ENCODE measurements around the gene FASLG.

DNA sequence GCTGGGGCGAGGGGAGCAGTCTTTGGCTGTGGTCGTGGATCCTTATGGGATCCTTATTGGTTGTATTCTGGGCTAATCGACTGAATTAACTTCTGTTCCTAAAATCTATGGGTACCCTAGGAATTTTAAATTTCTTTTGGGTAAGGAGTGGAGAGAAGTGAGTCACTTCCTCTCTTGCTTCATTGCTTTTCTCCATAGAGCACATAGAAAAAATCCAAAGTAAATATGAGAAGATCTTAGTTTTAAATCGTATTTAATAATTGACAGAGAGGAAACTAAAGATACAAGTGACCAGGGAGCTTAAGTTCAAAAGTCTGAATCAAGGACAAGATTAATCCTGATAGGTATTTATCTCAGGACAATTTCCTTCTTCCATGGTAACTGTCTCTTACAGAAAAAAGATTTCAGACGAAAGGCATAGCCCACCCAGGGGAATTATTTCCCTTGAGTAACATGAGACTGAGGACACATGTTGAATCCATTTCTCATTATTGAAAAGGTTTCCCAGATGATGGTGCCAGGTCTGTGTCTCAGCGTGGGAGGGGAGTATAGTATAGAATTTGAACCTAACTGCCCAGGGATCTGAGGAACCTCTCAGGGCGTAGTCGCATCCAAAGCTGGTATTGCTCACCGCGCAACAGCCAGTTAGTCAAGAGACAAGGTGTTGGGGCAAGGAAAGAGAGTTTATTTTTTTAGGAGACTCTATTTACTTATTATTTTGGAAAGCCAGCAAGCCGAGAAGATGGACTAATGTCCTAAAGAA is 28.7 kb upstream of the FASLG start:
- TF ChIP-seq SPI1 (IDR thresholded peaks at IDR 0.05; ENCODE audit: borderline replicate concordance, low read depth) (peak; percentile 67), GABPA (IDR thresholded peaks at IDR 0.05; ENCODE audit: low read depth) (no peak), POLR2AphosphoS5 (IDR thresholded peaks at IDR 0.05; ENCODE audit: low read depth) (no peak)
- TF ChIP-seq, protein P1, sequence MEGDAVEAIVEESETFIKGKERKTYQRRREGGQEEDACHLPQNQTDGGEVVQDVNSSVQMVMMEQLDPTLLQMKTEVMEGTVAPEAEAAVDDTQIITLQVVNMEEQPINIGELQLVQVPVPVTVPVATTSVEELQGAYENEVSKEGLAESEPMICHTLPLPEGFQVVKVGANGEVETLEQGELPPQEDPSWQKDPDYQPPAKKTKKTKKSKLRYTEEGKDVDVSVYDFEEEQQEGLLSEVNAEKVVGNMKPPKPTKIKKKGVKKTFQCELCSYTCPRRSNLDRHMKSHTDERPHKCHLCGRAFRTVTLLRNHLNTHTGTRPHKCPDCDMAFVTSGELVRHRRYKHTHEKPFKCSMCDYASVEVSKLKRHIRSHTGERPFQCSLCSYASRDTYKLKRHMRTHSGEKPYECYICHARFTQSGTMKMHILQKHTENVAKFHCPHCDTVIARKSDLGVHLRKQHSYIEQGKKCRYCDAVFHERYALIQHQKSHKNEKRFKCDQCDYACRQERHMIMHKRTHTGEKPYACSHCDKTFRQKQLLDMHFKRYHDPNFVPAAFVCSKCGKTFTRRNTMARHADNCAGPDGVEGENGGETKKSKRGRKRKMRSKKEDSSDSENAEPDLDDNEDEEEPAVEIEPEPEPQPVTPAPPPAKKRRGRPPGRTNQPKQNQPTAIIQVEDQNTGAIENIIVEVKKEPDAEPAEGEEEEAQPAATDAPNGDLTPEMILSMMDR (IDR thresholded peaks at IDR 0.05; ENCODE audit: insufficient read depth, low read length), result no peak
- TF ChIP-seq, protein P2, sequence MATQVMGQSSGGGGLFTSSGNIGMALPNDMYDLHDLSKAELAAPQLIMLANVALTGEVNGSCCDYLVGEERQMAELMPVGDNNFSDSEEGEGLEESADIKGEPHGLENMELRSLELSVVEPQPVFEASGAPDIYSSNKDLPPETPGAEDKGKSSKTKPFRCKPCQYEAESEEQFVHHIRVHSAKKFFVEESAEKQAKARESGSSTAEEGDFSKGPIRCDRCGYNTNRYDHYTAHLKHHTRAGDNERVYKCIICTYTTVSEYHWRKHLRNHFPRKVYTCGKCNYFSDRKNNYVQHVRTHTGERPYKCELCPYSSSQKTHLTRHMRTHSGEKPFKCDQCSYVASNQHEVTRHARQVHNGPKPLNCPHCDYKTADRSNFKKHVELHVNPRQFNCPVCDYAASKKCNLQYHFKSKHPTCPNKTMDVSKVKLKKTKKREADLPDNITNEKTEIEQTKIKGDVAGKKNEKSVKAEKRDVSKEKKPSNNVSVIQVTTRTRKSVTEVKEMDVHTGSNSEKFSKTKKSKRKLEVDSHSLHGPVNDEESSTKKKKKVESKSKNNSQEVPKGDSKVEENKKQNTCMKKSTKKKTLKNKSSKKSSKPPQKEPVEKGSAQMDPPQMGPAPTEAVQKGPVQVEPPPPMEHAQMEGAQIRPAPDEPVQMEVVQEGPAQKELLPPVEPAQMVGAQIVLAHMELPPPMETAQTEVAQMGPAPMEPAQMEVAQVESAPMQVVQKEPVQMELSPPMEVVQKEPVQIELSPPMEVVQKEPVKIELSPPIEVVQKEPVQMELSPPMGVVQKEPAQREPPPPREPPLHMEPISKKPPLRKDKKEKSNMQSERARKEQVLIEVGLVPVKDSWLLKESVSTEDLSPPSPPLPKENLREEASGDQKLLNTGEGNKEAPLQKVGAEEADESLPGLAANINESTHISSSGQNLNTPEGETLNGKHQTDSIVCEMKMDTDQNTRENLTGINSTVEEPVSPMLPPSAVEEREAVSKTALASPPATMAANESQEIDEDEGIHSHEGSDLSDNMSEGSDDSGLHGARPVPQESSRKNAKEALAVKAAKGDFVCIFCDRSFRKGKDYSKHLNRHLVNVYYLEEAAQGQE (IDR thresholded peaks at IDR 0.05; ENCODE audit: insufficient replicate concordance, low read depth), result no peak
